ENCODE results near the gene H2AZ2. TPM values are rescaled to one million over a fixed set of nuclear protein-coding genes. Genes with fewer than 3 reads are reported as not detected.

Gene H2AZ2
- total RNA-seq, 2 donors from 2014 or later = 46.5 to 59.9 TPM

GRCh38 chr7:44796034-44796503 lies 51.8 kb downstream of the H2AZ2 start:
- H3K36me3 ChIP-seq (replicated peaks in 1 of 2; ENCODE audit: insufficient read depth in 1 of 2, low read depth in 2 of 2) = peaks cover 6 to 9% of the 10 kb centered on the region in 2 donors
- 0% methylated on average over 3 to 51 of the region's 59 CpGs for WGBS, 2 donors
- ATAC-seq = peak; percentile 19
- peaks cover 19% of the 10 kb centered on the region for H3K4me1 ChIP-seq
- peak in 1 of 4 donors; percentile 55 for DNase-seq
- H3K27me3 ChIP-seq = no peaks in the 10 kb centered on the region
- peak overlapping the region; percentile 51 to 76 for H3K4me3 ChIP-seq
- H3K9me3 ChIP-seq = no peaks in the 10 kb centered on the region
- TF ChIP-seq CTCF (IDR thresholded peaks at IDR 0.05) = no peak
- TF ChIP-seq POLR2A (IDR thresholded peaks at IDR 0.05) = no peak
- H3K27ac ChIP-seq = peak overlapping the region; percentile 100
- intact Hi-C loops (cut with DNase I) = no loop called here

- Histone ChIP-seq H3K4me3 (no peak overlapping the region), H3K9me3 (no peaks in the 10 kb centered on the region), H3K4me1 (peaks cover 12% of the 10 kb centered on the region), H3K36me3 (replicated peaks in 1 of 2; ENCODE audit: insufficient read depth in 1 of 2, low read depth in 2 of 2) (no peaks in the 10 kb centered on the region), H3K27me3 (no peaks in the 10 kb centered on the region), H3K27ac (no peak overlapping the region)
- 33 to 46% methylated on average over 2 to 3 of the region's 3 CpGs for whole genome bisulfite sequencing, 2 donors
- intact Hi-C loops (cut with DNase I) = no loop called here
- TF ChIP-seq POLR2A (IDR thresholded peaks at IDR 0.05) = no peak
- TF ChIP-seq CTCF (IDR thresholded peaks at IDR 0.05) = no peak
- DNase-seq (no peak), ATAC-seq (no peak)
Measured at GRCh38 chr7:44794331-44794730, 53.6 kb downstream of the H2AZ2 start.

- H3K4me3 ChIP-seq = no peak overlapping the region
- TF ChIP-seq POLR2A (IDR thresholded peaks at IDR 0.05) (no peak), CTCF (IDR thresholded peaks at IDR 0.05) (no peak)
- no peaks in the 10 kb centered on the region for H3K9me3 ChIP-seq
- no peak overlapping the region for H3K27ac ChIP-seq
- intact Hi-C loops (cut with DNase I) = no loop called here
- H3K27me3 ChIP-seq = no peaks in the 10 kb centered on the region
- no peak for DNase-seq
- peaks cover 10% of the 10 kb centered on the region for H3K4me1 ChIP-seq
- 80 to 84% methylated on average over 5 of the region's 5 CpGs for WGBS, 2 donors
- no peaks in the 10 kb centered on the region for H3K36me3 ChIP-seq (replicated peaks in 1 of 2; ENCODE audit: insufficient read depth in 1 of 2, low read depth in 2 of 2)
- no peak for ATAC-seq
Measured at GRCh38 chr7:44793919-44794318, 54.0 kb downstream of the H2AZ2 start.

- H3K27me3 ChIP-seq = no peaks in the 10 kb centered on the region
- no peaks in the 10 kb centered on the region for H3K36me3 ChIP-seq (replicated peaks in 1 of 2; ENCODE audit: insufficient read depth in 1 of 2, low read depth in 2 of 2)
- DNase-seq = no peak
- H3K27ac ChIP-seq = no peak overlapping the region
- ATAC-seq = no peak
- intact Hi-C loops (cut with DNase I) = no loop called here
- H3K4me3 ChIP-seq = no peak overlapping the region
- peaks cover 9% of the 10 kb centered on the region for H3K4me1 ChIP-seq
- TF ChIP-seq POLR2A (IDR thresholded peaks at IDR 0.05) (no peak), CTCF (IDR thresholded peaks at IDR 0.05) (no peak)
- H3K9me3 ChIP-seq = no peaks in the 10 kb centered on the region
- 85 to 90% methylated on average over 8 of the region's 8 CpGs for WGBS, 2 donors
Measured at GRCh38 chr7:44791278-44792219, 56.3 kb downstream of the H2AZ2 start.

All from body of pancreas (tissue), 4 donors.